Right atrium auricular region (tissue), 2 donors: ENCODE data around the gene IL1RN. TPM values are rescaled to one million over a fixed set of nuclear protein-coding genes. Genes with fewer than 3 reads are reported as not detected.

Experiments
- DNase-seq: peaks from one replicate; pipeline ENCODE4 v3.0.0-alpha.2; 2019; ENCODE audit warnings: low spot score
- H3K27ac ChIP-seq, 2 donors: fragments of 200-600 bp; sonication (generic); 1 replicate in 1 of 2; 2 replicates in 1 of 2; pipeline ENCODE4 v1.5.1; 2016 to 2019
- H3K27me3 ChIP-seq, 2 donors: fragments of 200-600 bp; sonication (generic); one replicate each; pipeline versions ENCODE4 v1.5.1 to v1.6.0; 2017 to 2019
- H3K36me3 ChIP-seq: fragments of 200-600 bp; sonication (generic); one replicate; pipeline ENCODE4 v1.5.1; 2016
- H3K4me1 ChIP-seq, 2 donors: fragments of 200-600 bp; sonication (generic); one replicate each; pipeline versions ENCODE4 v1.5.1 to v1.6.0; 2017 to 2019
- H3K4me3 ChIP-seq, 2 donors: fragments of 200-600 bp; sonication (generic); 1 replicate in 1 of 2; 2 replicates in 1 of 2; pipeline ENCODE4 v1.5.1; 2017 to 2019; ENCODE audit warnings: mild to moderate bottlenecking in 1 of 2, moderate library complexity in 1 of 2
- H3K9me3 ChIP-seq, 2 donors: fragments of 200-600 bp; sonication (generic); one replicate each; pipeline ENCODE4 v1.5.1; 2019
- CTCF ChIP-seq, 2 donors: fragments of 200-600 bp; sonication (generic); IDR thresholded peaks; one replicate each; pipeline ENCODE4 v1.5.1; 2019; ENCODE audit warnings: antibody characterized with exemption in 2 of 2
- total RNA-seq, 2 donors: library from RNA; depleted of rRNA; stranded (reverse); fragments of >200 nt; gene quantifications; one replicate each; pipeline ENCODE4 v1.1.0, GENCODE V29; 2016

The IL1RN gene
- total RNA-seq, 2 donors from 2014 or later, result 0.41 to 1.3 TPM

GRCh38 chr2:113149553-113150257 lies 22.3 kb downstream of the IL1RN start:
- Histone ChIP-seq H3K9me3 (no peaks in the 10 kb centered on the region), H3K4me3 (no peak overlapping the region), H3K4me1 (no peaks in the 10 kb centered on the region), H3K27me3 (no peaks in the 10 kb centered on the region), H3K36me3 (no peaks in the 10 kb centered on the region), H3K27ac (no peak overlapping the region)
- no peak for DNase-seq
- TF ChIP-seq CTCF (IDR thresholded peaks at IDR 0.05), result no peak

- Histone ChIP-seq H3K36me3 (no peaks in the 10 kb centered on the region), H3K4me3 (no peak overlapping the region), H3K9me3 (no peaks in the 10 kb centered on the region), H3K27ac (no peak overlapping the region), H3K4me1 (no peaks in the 10 kb centered on the region), H3K27me3 (no peaks in the 10 kb centered on the region)
- TF ChIP-seq CTCF (IDR thresholded peaks at IDR 0.05), result no peak
- no peak for DNase-seq
Measured at GRCh38 chr2:113150258-113150601, 22.8 kb downstream of the IL1RN start.

GRCh38 chr2:113155331-113155730 lies 27.9 kb downstream of the IL1RN start:
- H3K9me3 ChIP-seq, result no peaks in the 10 kb centered on the region
- peaks cover 0 to 6% of the 10 kb centered on the region in 2 donors for H3K27me3 ChIP-seq
- DNase-seq, result no peak
- TF ChIP-seq CTCF (IDR thresholded peaks at IDR 0.05), result no peak
- no peak overlapping the region for H3K27ac ChIP-seq
- H3K4me1 ChIP-seq, result no peaks in the 10 kb centered on the region
- no peaks in the 10 kb centered on the region for H3K36me3 ChIP-seq
- no peak overlapping the region for H3K4me3 ChIP-seq

- H3K4me3 ChIP-seq, result peak overlapping the region in 1 of 2 donors; percentile 39
- TF ChIP-seq CTCF (IDR thresholded peaks at IDR 0.05), result no peak
- H3K27ac ChIP-seq, result no peak overlapping the region
- peak; percentile 2 for DNase-seq
- H3K9me3 ChIP-seq, result no peaks in the 10 kb centered on the region
- no peaks in the 10 kb centered on the region for H3K4me1 ChIP-seq
- peaks cover 0 to 6% of the 10 kb centered on the region in 2 donors for H3K27me3 ChIP-seq
- no peaks in the 10 kb centered on the region for H3K36me3 ChIP-seq
Measured at GRCh38 chr2:113156278-113157117, 29.1 kb downstream of the IL1RN start.

- H3K27ac ChIP-seq, result no peak overlapping the region
- no peaks in the 10 kb centered on the region for H3K9me3 ChIP-seq
- peak; percentile 47 for DNase-seq
- peaks cover 0 to 6% of the 10 kb centered on the region in 2 donors for H3K27me3 ChIP-seq
- peak overlapping the region in 1 of 2 donors; percentile 39 for H3K4me3 ChIP-seq
- TF ChIP-seq CTCF (IDR thresholded peaks at IDR 0.05), result no peak
- no peaks in the 10 kb centered on the region for H3K36me3 ChIP-seq
- no peaks in the 10 kb centered on the region for H3K4me1 ChIP-seq
Measured at GRCh38 chr2:113157118-113157896, 29.9 kb downstream of the IL1RN start.
